Prostate gland (tissue), 2 donors: ENCODE data around the gene MCCC2. TPM values are rescaled to one million over a fixed set of nuclear protein-coding genes. Genes with fewer than 3 reads are reported as not detected.
"Not testable (repeated sequence)": the region's sequence is repeated elsewhere in the genome, so short reads cannot be mapped to it uniquely, and the experiment has no call there.

Source experiments
- DNase-seq: peaks from one replicate; pipeline ENCODE4 v3.0.0-alpha.2; 2019; ENCODE audit warnings: low spot score
- H3K27ac ChIP-seq, 2 donors: fragments of 200-600 bp; sonication (generic); 2 replicates each; pipeline ENCODE4 v1.5.1; 2017 to 2019
- H3K27me3 ChIP-seq: fragments of 200-600 bp; sonication (generic); replicated peaks from 2 replicates; pipeline ENCODE4 v1.5.1; 2019; ENCODE audit not compliant: insufficient read depth
- H3K36me3 ChIP-seq, 2 donors: fragments of 200-600 bp; sonication (generic); 1 replicate in 1 of 2; 2 replicates in 1 of 2; pipeline versions ENCODE4 v1.5.1 to v1.8.1; 2017 to 2019
- H3K4me1 ChIP-seq: fragments of 200-600 bp; sonication (generic); replicated peaks from 2 replicates; pipeline ENCODE4 v1.5.1; 2019
- H3K4me3 ChIP-seq, 2 donors: fragments of 200-600 bp; sonication (generic); 2 replicates each; pipeline ENCODE4 v1.5.1; 2017 to 2019
- H3K9me3 ChIP-seq: fragments of 200-600 bp; sonication (generic); 2 replicates; pipeline ENCODE4 v1.5.1; 2017
- CTCF ChIP-seq, 4 experiments: fragments of 200-600 bp in 2 of 4; fragments of 450-650 bp in 2 of 4; sonication (generic) in 2 of 4; IDR thresholded peaks; 1 replicate in 3 of 4; 2 replicates in 1 of 4; pipeline ENCODE4 v1.5.1; 2016 to 2019; ENCODE audit warnings: antibody characterized with exemption in 4 of 4, mild to moderate bottlenecking in 2 of 4, moderate library complexity in 2 of 4
- POLR2A ChIP-seq: fragments of 450-650 bp; IDR thresholded peaks from one replicate; pipeline ENCODE4 v1.6.1; 2016; ENCODE audit warnings: antibody characterized with exemption, mild to moderate bottlenecking
- POLR2AphosphoS5 ChIP-seq: sonication (generic); formaldehyde crosslinking; IDR thresholded peaks from one replicate; pipeline ENCODE4 v1.6.1; 2017; ENCODE audit warnings: antibody characterized with exemption
- WGBS: methylation state at CpG from one replicate; pipeline ENCODE4 v1.1.5; 2018; 5-methylcytosine and 5-hydroxymethylcytosine counted together
- intact Hi-C: fragments of 100-400 bp; cut with DNase I; formaldehyde crosslinking; loops from one replicate; pipeline ENCODE4 v1.14.2; 2022
- total RNA-seq, 2 donors: library from RNA; depleted of rRNA; stranded (reverse); fragments of >200 nt; gene quantifications; one replicate each; pipeline ENCODE4 v1.1.0, GENCODE V29; 2016

Gene MCCC2
- total RNA-seq, 2 donors from 2014 or later, result 53.0 to 141 TPM

- no peak for TF ChIP-seq CTCF (IDR thresholded peaks at IDR 0.05)
- no peak for TF ChIP-seq POLR2AphosphoS5
- TF ChIP-seq POLR2A, result no peak
- Histone ChIP-seq H3K4me3 (no peak overlapping the region), H3K9me3 (no peaks in the 10 kb centered on the region), H3K27ac (no peak overlapping the region), H3K4me1 (no peaks in the 10 kb centered on the region), H3K27me3 (no peaks in the 10 kb centered on the region), H3K36me3 (peaks cover 0 to 5% of the 10 kb centered on the region in 2 donors)
- intact Hi-C loops, result no loop called here
- DNase-seq, result no peak
Observed at GRCh38 chr5:71564895-71565294, 22.2 kb upstream of the MCCC2 start.

GRCh38 chr5:71569748-71570509, 17.2 kb upstream of the MCCC2 start:
- TF ChIP-seq POLR2A (no peak), CTCF (IDR thresholded peaks at IDR 0.05) (no peak), POLR2AphosphoS5 (no peak)
- no peak overlapping the region for H3K27ac ChIP-seq
- peaks cover 0 to 5% of the 10 kb centered on the region in 2 donors for H3K36me3 ChIP-seq
- WGBS, result 82% methylated on average over 5 of the region's 5 CpGs
- no peaks in the 10 kb centered on the region for H3K27me3 ChIP-seq
- intact Hi-C loops, result no loop called here
- H3K4me3 ChIP-seq, result no peak overlapping the region
- no peaks in the 10 kb centered on the region for H3K9me3 ChIP-seq
- no peaks in the 10 kb centered on the region for H3K4me1 ChIP-seq
- DNase-seq, result no peak

- DNase-seq, intact Hi-C loops, H3K4me1 ChIP-seq, H3K4me3 ChIP-seq, H3K36me3 ChIP-seq, H3K9me3 ChIP-seq, H3K27ac ChIP-seq, H3K27me3 ChIP-seq: not testable (repeated sequence)
- WGBS, result 90% methylated on average over 7 of the region's 7 CpGs
Observed at GRCh38 chr5:71571811-71572210, 15.3 kb upstream of the MCCC2 start.

GRCh38 chr5:71573591-71573990, 13.5 kb upstream of the MCCC2 start:
- Histone ChIP-seq H3K9me3 (no peaks in the 10 kb centered on the region), H3K27ac (no peak overlapping the region), H3K4me3 (no peak overlapping the region), H3K36me3 (no peaks in the 10 kb centered on the region), H3K4me1 (no peaks in the 10 kb centered on the region), H3K27me3 (no peaks in the 10 kb centered on the region)
- TF ChIP-seq POLR2A (no peak), CTCF (IDR thresholded peaks at IDR 0.05) (peak in 1 of 4 experiments; percentile 13)
- intact Hi-C loops, result no loop called here
- no peak for DNase-seq
- 75% methylated on average over 7 of the region's 7 CpGs for WGBS

GRCh38 chr5:71575588-71575987, 11.6 kb upstream of the MCCC2 start:
- DNase-seq, intact Hi-C loops, H3K27ac ChIP-seq, H3K36me3 ChIP-seq, H3K9me3 ChIP-seq, H3K4me3 ChIP-seq, H3K4me1 ChIP-seq, H3K27me3 ChIP-seq: not testable (repeated sequence)
- WGBS, result 89% methylated on average over 4 of the region's 4 CpGs

- Histone ChIP-seq H3K27me3 (no peaks in the 10 kb centered on the region), H3K36me3 (no peaks in the 10 kb centered on the region), H3K27ac (no peak overlapping the region), H3K9me3 (no peaks in the 10 kb centered on the region), H3K4me3 (no peak overlapping the region), H3K4me1 (no peaks in the 10 kb centered on the region)
- WGBS, result 97% methylated on average over 3 of the region's 3 CpGs
- intact Hi-C loops, result no loop called here
- no peak for DNase-seq
- TF ChIP-seq POLR2AphosphoS5 (no peak), POLR2A (no peak), CTCF (IDR thresholded peaks at IDR 0.05) (no peak)
Observed at GRCh38 chr5:71576241-71576640, 10.9 kb upstream of the MCCC2 start.

- H3K36me3 ChIP-seq, H3K27ac ChIP-seq, H3K4me1 ChIP-seq, H3K4me3 ChIP-seq, intact Hi-C loops, H3K27me3 ChIP-seq, H3K9me3 ChIP-seq, DNase-seq: not testable (repeated sequence)
- WGBS, result 67% methylated on average over 6 of the region's 6 CpGs
Observed at GRCh38 chr5:71577839-71578238, 9.3 kb upstream of the MCCC2 start.
